ENCODE measurements around the gene DPH1.

Gene DPH1

DNA sequence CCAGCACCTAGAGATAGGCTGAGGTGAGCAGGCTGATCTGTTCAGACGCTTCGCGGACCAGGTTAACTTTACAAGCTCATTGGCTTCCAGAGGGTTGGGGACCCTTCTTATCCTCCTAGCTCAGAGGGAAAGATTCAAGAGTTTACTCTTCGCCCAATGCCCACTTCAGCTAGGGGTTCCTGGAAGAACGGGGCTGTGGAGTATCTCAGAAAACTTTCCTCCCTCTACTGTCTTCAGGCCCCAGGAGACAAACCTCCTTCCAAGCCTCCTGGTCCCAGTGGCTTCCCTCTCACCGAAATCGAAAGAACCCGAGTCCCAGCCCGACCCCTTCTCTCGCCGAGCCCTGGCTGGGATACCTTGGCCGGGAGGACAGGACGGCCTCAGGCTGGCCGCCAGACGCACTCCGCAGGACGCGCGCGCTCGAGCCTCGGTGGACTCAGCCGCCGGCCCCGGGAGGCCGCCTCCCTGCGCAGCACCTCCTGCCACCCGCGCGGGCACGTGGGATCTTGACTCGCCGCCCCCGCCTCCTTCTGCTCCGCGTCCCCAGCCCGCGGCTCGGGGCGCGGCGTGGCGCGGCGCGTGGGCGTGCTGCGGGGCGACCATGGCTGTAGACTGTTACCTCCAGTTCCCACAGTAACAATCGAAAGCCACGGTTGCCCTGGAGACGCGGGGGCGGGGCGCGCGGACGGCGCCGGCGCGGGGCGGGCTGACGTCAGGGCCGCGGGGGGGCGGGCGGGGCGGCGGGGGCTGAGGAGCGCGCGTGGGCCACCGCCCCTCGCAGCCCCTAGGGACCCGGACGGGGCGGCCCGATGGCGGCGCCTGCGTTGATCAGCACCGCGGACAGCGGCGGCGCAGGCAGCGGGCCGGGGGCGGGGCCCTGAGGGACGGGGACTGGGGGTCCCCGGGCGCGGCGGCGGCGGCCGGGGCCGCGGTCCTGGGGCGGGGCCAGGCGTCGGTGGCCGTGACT lies 19.7 kb downstream of the DPH1 start:
- no peaks in the 10 kb centered on the region for H3K9me3 ChIP-seq (ENCODE audit: control insufficient read depth, low read length)
- H3K4me3 ChIP-seq (ENCODE audit: insufficient read depth, low read depth, low read length, poor library complexity, severe bottlenecking), result peak overlapping the region; percentile 76
- H3K36me3 ChIP-seq (ENCODE audit: control insufficient read depth, insufficient read depth, low read length), result no peaks in the 10 kb centered on the region
- H3K27me3 ChIP-seq (replicated peaks; ENCODE audit: control insufficient read depth, insufficient read depth, low read length, poor library complexity, severe bottlenecking), result no peaks in the 10 kb centered on the region
- peak; percentile 89 to 93 (median 90) for DNase-seq
- H3K27ac ChIP-seq (ENCODE audit: insufficient read depth, low read length, poor library complexity, severe bottlenecking), result peak overlapping the region; percentile 41
- peaks cover 45% of the 10 kb centered on the region for H3K4me1 ChIP-seq (ENCODE audit: control insufficient read depth, insufficient read depth, low read length, poor library complexity, severe bottlenecking)

DNA sequence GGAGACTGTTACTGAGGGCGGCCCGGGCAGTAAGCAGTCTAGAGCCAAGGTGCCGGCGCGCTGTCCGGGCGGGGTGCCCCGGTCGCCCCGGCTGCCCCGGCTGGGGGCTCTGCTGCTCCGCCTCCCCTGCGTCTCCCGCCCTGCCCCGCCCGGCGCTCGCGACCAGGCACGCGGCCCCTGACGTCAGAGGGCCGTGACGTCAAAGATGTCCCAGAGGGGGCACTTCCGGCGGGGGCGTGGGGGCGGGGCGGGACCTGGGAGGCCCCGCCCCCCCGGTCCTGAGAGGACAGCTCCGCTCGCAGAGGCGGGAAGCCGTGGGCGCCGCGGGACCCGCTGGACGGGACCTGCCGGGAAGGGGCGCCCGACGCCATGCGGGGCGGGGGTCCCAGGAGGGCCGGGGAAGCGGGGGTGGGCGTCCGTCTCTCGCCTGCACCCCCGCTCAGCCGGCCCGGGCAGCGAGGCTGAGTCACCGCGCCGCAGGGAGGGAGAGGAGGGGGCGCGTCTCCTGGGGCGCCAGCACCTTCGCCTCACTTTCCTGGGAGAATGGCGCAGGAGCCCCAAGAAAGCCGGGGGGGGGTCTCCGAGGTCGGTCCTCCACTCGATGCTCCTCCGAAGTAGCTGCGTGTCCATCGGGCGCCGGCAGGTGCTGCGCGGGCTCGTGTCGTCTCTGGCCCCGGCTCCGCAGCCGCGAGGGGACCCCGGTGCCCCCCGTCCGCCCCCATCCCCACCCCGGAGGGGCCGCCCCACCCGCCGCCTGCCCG lies 20.5 kb downstream of the DPH1 start:
- DNase-seq, result peak; percentile 68 to 70 (median 70)
- H3K27me3 ChIP-seq (replicated peaks; ENCODE audit: control insufficient read depth, insufficient read depth, low read length, poor library complexity, severe bottlenecking), result no peaks in the 10 kb centered on the region
- no peaks in the 10 kb centered on the region for H3K9me3 ChIP-seq (ENCODE audit: control insufficient read depth, low read length)
- peak overlapping the region; percentile 40 for H3K4me3 ChIP-seq (ENCODE audit: insufficient read depth, low read depth, low read length, poor library complexity, severe bottlenecking)
- H3K36me3 ChIP-seq (ENCODE audit: control insufficient read depth, insufficient read depth, low read length), result no peaks in the 10 kb centered on the region
- peaks cover 47% of the 10 kb centered on the region for H3K4me1 ChIP-seq (ENCODE audit: control insufficient read depth, insufficient read depth, low read length, poor library complexity, severe bottlenecking)
- H3K27ac ChIP-seq (ENCODE audit: insufficient read depth, low read length, poor library complexity, severe bottlenecking), result no peak overlapping the region

DNA sequence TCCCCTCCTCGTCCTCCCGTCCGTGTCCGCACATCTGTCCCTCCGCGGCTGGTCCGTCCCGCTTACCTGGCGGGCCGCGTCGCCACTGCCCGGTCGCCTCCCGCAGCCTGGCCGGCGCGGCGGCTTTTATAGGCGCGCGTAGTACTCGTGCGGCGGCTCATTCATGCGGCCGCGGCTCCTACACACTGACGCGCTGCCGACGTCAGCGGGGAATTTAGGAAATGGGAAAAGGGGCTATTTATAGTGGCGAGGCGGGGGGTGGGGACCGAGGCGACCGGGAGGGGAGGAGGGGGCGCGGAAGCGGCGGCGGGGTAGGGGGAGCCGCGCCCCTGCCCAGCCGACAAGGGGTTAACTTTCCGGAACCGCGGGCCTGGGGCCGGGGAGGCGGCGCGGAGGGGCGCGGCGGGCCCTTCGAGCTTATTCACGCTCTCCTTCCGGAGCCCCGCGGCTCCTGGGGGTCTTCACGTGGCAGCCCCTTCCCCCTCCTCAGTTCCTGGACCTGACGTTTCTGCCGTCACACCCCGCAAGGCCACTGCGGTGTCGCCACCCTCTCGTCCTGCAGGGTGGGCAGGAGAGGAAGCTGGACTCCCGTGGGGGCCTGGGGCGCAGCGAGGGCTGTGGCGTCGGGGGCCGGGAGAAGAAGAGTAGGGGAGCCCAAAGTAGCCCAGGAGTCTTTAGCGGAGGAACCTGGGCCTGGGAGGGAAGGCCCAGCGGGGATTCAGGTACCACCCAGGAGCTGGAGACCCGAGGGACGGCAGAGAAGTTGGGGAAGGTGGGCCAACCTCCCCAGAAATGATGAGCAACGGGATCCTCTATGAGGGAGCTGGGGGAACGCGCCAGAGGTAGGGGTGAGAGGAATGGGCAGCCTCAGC lies 21.3 kb downstream of the DPH1 start:
- Histone ChIP-seq H3K27me3 (replicated peaks; ENCODE audit: control insufficient read depth, insufficient read depth, low read length, poor library complexity, severe bottlenecking) (no peaks in the 10 kb centered on the region), H3K4me1 (ENCODE audit: control insufficient read depth, insufficient read depth, low read length, poor library complexity, severe bottlenecking) (peaks cover 50% of the 10 kb centered on the region), H3K27ac (ENCODE audit: insufficient read depth, low read length, poor library complexity, severe bottlenecking) (no peak overlapping the region), H3K4me3 (ENCODE audit: insufficient read depth, low read depth, low read length, poor library complexity, severe bottlenecking) (peak overlapping the region; percentile 40), H3K36me3 (ENCODE audit: control insufficient read depth, insufficient read depth, low read length) (no peaks in the 10 kb centered on the region), H3K9me3 (ENCODE audit: control insufficient read depth, low read length) (no peaks in the 10 kb centered on the region)
- DNase-seq, result no peak

DNA sequence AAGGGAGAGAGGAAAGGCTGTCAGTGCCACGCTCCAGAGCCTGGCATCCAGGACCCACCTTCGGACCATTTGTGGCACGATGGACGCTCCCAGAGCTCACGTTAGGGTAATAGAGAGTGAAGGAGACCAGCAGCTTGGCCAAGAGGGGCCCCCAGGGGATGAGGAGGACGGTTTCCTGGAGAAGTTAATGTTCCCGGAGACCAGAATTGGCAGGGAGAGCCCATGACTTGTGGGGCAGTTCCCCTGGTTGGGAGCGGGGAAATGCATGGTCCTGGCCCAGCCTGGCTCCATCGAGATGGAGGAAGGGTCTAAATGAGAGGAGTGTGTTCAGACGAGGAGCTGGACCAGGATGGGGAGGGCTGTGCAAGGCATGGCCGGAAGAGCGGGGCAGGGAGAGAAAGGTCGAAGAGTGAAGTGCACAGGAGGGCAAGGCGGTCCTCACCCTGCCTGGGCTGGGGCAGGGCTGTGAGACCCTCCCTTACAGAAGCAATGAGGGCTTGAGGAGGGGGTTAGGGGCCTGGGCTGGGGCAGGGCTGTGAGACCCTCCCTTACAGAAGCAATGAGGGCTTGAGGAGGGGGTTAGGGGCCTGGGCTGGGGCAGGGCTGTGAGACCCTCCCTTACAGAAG lies 22.1 kb downstream of the DPH1 start:
- Histone ChIP-seq H3K4me3 (ENCODE audit: insufficient read depth, low read depth, low read length, poor library complexity, severe bottlenecking) (no peak overlapping the region), H3K4me1 (ENCODE audit: control insufficient read depth, insufficient read depth, low read length, poor library complexity, severe bottlenecking) (peaks cover 56% of the 10 kb centered on the region), H3K36me3 (ENCODE audit: control insufficient read depth, insufficient read depth, low read length) (no peaks in the 10 kb centered on the region), H3K27me3 (replicated peaks; ENCODE audit: control insufficient read depth, insufficient read depth, low read length, poor library complexity, severe bottlenecking) (no peaks in the 10 kb centered on the region), H3K9me3 (ENCODE audit: control insufficient read depth, low read length) (no peaks in the 10 kb centered on the region), H3K27ac (ENCODE audit: insufficient read depth, low read length, poor library complexity, severe bottlenecking) (no peak overlapping the region)
- DNase-seq, result no peak

DNA sequence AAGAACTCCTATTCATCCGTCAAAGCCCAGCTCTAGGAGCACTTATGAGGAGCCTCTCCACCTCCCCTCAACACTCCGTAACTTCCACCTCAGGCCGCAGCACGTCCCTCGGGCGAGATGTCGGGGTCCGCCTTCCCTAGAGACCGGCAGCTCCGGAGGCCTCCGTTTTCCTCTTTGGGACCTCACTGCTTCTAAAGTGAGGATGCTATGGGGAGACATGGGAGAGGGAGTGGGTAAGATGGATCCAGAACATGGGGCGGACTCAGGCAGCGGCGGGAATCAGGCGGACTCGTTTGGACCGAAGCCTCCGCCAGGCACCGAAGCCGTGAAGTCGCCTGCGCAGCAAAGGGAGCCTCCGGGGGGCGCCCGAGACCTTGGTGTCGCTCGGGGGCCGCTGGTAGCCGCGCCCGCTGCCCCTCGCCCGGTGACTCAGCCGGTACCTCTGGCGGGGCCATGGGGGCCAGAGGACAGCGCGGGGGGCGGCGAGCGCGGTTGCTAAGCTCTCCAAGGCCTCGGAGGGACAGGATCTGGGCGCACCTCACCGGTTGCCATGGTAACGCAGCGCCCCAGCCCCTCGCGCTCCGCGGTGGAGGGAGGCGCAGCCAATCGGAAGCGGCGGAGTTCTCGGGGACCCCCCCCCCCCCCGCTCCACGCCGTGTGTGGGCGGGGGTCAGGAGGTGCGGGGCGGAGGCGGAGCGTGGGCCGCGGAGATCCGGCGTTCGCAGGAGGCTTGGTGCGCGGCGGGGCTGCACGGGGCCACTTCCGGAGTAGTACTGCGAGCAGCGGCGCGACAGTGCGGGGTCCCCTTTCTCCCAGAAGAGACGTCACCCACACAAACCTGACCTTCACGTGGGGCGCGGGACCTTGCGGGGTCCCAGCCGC lies 23.7 kb downstream of the DPH1 start:
- H3K27ac ChIP-seq (ENCODE audit: insufficient read depth, low read length, poor library complexity, severe bottlenecking), result peak overlapping the region; percentile 58
- H3K4me1 ChIP-seq (ENCODE audit: control insufficient read depth, insufficient read depth, low read length, poor library complexity, severe bottlenecking), result peaks cover 54% of the 10 kb centered on the region
- H3K36me3 ChIP-seq (ENCODE audit: control insufficient read depth, insufficient read depth, low read length), result no peaks in the 10 kb centered on the region
- H3K4me3 ChIP-seq (ENCODE audit: insufficient read depth, low read depth, low read length, poor library complexity, severe bottlenecking), result peak overlapping the region; percentile 60
- H3K9me3 ChIP-seq (ENCODE audit: control insufficient read depth, low read length), result no peaks in the 10 kb centered on the region
- DNase-seq, result peak; percentile 76 to 80 (median 77)
- no peaks in the 10 kb centered on the region for H3K27me3 ChIP-seq (replicated peaks; ENCODE audit: control insufficient read depth, insufficient read depth, low read length, poor library complexity, severe bottlenecking)

DNA sequence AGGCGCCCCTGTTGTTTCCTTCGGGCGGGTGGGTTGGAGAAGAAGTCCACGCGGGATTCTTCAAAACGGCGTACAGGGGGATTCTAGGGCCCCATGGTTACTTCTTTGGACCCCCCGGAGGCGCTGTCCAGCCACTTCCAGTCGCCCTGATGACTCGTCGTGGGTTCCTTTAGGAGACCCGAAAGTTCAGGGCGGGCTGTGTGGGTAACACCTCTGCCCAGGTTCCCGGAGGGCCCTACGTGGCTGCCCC lies 24.2 kb downstream of the DPH1 start:
- no peaks in the 10 kb centered on the region for H3K27me3 ChIP-seq (replicated peaks; ENCODE audit: control insufficient read depth, insufficient read depth, low read length, poor library complexity, severe bottlenecking)
- H3K27ac ChIP-seq (ENCODE audit: insufficient read depth, low read length, poor library complexity, severe bottlenecking), result peak overlapping the region; percentile 58
- H3K4me3 ChIP-seq (ENCODE audit: insufficient read depth, low read depth, low read length, poor library complexity, severe bottlenecking), result peak overlapping the region; percentile 60
- H3K36me3 ChIP-seq (ENCODE audit: control insufficient read depth, insufficient read depth, low read length), result no peaks in the 10 kb centered on the region
- DNase-seq, result no peak
- H3K4me1 ChIP-seq (ENCODE audit: control insufficient read depth, insufficient read depth, low read length, poor library complexity, severe bottlenecking), result peaks cover 48% of the 10 kb centered on the region
- H3K9me3 ChIP-seq (ENCODE audit: control insufficient read depth, low read length), result no peaks in the 10 kb centered on the region

DNA sequence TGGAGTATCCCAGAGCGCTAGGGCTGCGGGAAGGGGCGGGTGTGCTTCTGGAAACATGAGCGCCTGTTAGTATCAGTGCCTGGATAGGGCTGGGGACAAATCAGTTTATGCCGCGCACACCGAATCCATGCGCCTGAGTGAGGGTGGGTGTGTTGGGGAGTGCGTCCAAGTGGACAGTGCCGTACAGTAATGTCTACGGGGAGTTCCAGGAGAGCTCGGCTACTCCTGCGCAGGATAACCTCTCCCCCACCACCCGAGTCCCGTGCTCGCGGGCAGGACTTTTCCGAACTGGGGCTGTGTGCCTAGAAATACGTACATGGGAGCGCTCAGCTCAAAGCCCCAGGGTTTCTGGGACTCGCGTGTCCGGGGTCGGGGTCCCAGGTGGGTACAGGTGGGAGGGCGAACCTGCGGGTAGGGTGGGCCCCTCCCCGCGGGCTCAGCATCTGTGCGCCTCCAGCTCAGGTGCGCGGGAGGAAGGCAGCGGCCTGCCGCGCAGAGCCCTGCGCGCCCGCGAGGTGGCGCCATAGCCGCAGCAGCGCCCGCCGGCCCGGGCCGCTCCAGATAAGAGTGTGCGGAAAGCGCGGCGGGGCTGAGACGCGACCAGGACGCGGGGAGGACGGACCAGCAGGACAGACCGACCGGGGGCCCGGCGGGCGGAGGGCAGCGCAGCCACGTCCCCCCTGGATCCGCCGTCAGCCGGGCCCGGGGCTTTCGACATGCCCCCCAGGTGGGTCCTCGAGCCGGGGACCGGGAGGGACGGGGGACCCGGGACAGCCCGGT lies 24.7 kb downstream of the DPH1 start, which contains the start of gene HIC1:
Gene HIC1, plus strand, starts transcription at position 592 of the 780 bp plus-strand sequence. CDS start 1,588 bp downstream, outside the sequence.
- Histone ChIP-seq H3K4me1 (ENCODE audit: control insufficient read depth, insufficient read depth, low read length, poor library complexity, severe bottlenecking) (peaks cover 44% of the 10 kb centered on the region), H3K27me3 (replicated peaks; ENCODE audit: control insufficient read depth, insufficient read depth, low read length, poor library complexity, severe bottlenecking) (no peaks in the 10 kb centered on the region), H3K4me3 (ENCODE audit: insufficient read depth, low read depth, low read length, poor library complexity, severe bottlenecking) (peak within 1 kb of the TSS; percentile 60), H3K9me3 (ENCODE audit: control insufficient read depth, low read length) (no peaks in the 10 kb centered on the region), H3K27ac (ENCODE audit: insufficient read depth, low read length, poor library complexity, severe bottlenecking) (peak within 1 kb of the TSS; percentile 58), H3K36me3 (ENCODE audit: control insufficient read depth, insufficient read depth, low read length) (no peaks in the 10 kb centered on the region)
- DNase-seq, result peak; percentile 50 to 66 (median 60)

DNA sequence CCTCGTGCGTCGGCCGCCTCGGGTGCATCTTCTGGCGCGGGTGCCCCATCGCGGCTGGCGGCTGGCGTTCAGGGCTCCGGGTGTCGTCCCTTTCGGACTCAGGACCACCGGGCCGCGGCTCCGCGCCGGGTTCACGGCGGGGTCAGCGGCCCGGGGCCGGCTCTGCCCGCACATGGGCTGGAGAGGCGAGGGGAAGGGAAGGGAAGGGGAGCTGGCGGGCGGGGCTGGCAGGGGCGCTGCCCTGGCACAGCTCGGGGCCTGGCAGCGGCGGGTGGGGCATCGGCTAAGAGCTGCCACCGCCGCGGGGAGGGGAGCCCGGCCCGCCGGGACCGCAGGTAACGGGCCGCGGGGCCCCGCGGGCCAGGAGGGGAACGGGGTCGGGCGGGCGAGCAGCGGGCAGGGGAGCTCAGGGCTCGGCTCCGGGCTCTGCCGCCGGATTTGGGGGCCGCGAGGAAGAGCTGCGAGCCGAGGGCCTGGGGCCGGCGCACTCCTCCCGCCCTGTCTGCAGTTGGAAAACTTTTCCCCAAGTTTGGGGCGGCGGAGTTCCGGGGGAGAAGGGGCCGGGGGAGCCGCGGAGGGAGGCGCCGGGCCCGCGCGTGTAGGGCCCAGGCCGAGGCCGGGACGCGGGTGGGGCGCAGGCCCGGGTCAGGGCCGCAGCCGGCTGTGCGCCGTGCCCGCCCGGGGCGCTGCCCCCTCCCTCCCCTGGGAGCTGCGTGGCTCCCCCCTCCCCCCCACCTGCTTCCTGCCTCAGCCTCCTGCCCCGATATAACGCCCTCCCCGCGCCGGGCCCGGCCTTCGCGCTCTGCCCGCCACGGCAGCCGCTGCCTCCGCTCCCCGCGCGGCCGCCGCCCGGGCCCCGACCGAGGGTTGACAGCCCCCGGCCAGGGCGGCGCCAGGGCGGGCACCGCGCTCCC lies 25.6 kb downstream of the DPH1 start:
- H3K36me3 ChIP-seq (ENCODE audit: control insufficient read depth, insufficient read depth, low read length), result peaks cover 4% of the 10 kb centered on the region
- H3K4me3 ChIP-seq (ENCODE audit: insufficient read depth, low read depth, low read length, poor library complexity, severe bottlenecking), result peak overlapping the region; percentile 60
- no peak for DNase-seq
- H3K27ac ChIP-seq (ENCODE audit: insufficient read depth, low read length, poor library complexity, severe bottlenecking), result peak overlapping the region; percentile 58
- no peaks in the 10 kb centered on the region for H3K27me3 ChIP-seq (replicated peaks; ENCODE audit: control insufficient read depth, insufficient read depth, low read length, poor library complexity, severe bottlenecking)
- H3K4me1 ChIP-seq (ENCODE audit: control insufficient read depth, insufficient read depth, low read length, poor library complexity, severe bottlenecking), result peaks cover 41% of the 10 kb centered on the region
- H3K9me3 ChIP-seq (ENCODE audit: control insufficient read depth, low read length), result no peaks in the 10 kb centered on the region
